Large intestine (tissue), 3 donors: ENCODE data around the gene SLCO1B1. TPM values are rescaled to one million over a fixed set of nuclear protein-coding genes. Genes with fewer than 3 reads are reported as not detected.

Source experiments
- DNase-seq, 2 donors: peaks; one replicate each; pipeline versions ENCODE4 v3.0.0 to v3.0.0-alpha.2; 2013
- H3K27ac ChIP-seq: one replicate; pipeline ENCODE4 v1.5.1; 2013; ENCODE audit warnings: low read length
- H3K27me3 ChIP-seq: 2 replicates; pipeline ENCODE4 v1.6.1; 2013; ENCODE audit warnings: low read length; ENCODE audit not compliant: control insufficient read depth, insufficient read depth
- H3K36me3 ChIP-seq: 2 replicates; pipeline ENCODE4 v1.6.1; 2013; ENCODE audit warnings: low read length; ENCODE audit not compliant: control insufficient read depth, insufficient read depth
- H3K4me1 ChIP-seq: one replicate; pipeline ENCODE4 v1.6.1; 2013; ENCODE audit warnings: low read length; ENCODE audit not compliant: control insufficient read depth, insufficient read depth
- H3K4me3 ChIP-seq: one replicate; pipeline ENCODE4 v1.5.1; 2013; ENCODE audit warnings: low read length
- H3K9me3 ChIP-seq: one replicate; pipeline ENCODE4 v1.6.1; 2013; ENCODE audit warnings: mild to moderate bottlenecking, low read depth, low read length, moderate library complexity; ENCODE audit not compliant: control insufficient read depth
- WGBS: methylation state at CpG from one replicate; pipeline ENCODE4 v1.1.5; 2013; ENCODE audit warnings: low lambda C conversion rate; ENCODE audit not compliant: insufficient coverage; 5-methylcytosine and 5-hydroxymethylcytosine counted together
- polyA plus RNA-seq: library from polyadenylated mRNA; unstranded; fragments of 120-200 nt; gene quantifications from one replicate; pipeline ENCODE4 v1.2.1, GENCODE V29; 2013

Gene SLCO1B1
- polyA plus RNA-seq, 1 donor: not detected

DNA sequence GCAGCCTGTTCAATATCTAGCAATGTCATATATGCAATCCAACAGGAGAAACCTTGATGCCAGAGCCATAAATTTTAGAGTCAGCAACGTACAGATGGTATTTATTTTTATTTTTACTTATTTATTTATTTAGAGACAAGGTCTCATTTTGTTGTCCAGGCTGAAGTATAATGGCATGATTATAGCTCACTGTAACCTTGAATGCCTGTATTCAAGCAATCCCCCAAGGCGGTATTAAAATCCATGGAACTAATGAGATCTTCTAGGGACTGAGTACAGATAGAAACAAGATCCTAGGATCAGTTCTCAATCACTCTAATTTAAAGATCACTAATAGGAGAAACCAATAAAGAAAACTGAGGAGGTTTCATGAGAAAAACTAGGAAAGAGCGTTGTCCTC, 89.3 kb downstream of the SLCO1B1 start:
- H3K4me3 ChIP-seq: no peak overlapping the region
- H3K27me3 ChIP-seq: no peaks in the 10 kb centered on the region
- no CpG with 5 or more reads among the region's 3 CpGs for WGBS
- no peaks in the 10 kb centered on the region for H3K36me3 ChIP-seq
- H3K9me3 ChIP-seq: no peaks in the 10 kb centered on the region
- no peak for DNase-seq
- H3K4me1 ChIP-seq: no peaks in the 10 kb centered on the region
- no peak overlapping the region for H3K27ac ChIP-seq

DNA sequence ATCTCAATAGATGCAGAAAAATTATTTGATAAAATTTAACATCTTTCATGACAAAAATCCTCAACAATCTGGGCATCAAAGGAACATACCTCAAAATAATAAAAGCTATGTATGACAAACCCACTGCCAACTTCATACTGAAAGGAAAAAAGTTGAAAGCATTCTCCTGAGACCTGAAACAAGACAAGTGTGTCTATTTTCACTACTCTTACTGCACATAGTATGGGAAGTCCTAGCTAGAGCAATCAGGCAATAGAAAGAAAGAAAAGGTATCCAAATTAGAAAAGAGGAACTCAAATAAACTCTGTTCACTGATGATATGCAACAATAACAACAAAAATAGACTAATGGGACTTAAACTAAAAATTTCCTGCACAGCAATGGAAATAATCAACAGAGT, 90.1 kb downstream of the SLCO1B1 start:
- no peak overlapping the region for H3K4me3 ChIP-seq
- H3K9me3 ChIP-seq: no peaks in the 10 kb centered on the region
- DNase-seq: no peak
- no peaks in the 10 kb centered on the region for H3K27me3 ChIP-seq
- no peaks in the 10 kb centered on the region for H3K36me3 ChIP-seq
- H3K4me1 ChIP-seq: no peaks in the 10 kb centered on the region
- H3K27ac ChIP-seq: no peak overlapping the region

DNA sequence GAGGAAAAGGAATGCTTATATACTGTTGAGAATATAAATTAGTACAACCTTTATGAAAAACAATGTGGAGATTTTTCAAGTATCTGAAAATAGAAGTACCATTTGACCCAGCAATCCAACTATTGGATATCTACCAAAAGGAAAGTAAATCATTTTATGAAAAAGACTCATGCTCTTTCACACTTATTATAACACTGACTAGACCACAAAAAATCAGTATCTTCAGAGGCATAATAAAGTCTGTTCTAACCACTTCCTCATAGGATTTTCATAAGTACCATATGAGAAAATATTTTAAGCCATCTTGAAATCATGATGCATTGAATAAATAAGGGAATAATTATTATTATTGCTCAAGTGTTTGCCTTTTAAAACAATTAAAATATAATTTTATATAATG, 90.8 kb downstream of the SLCO1B1 start:
- H3K27me3 ChIP-seq: no peaks in the 10 kb centered on the region
- no peak for DNase-seq
- H3K9me3 ChIP-seq: no peaks in the 10 kb centered on the region
- H3K36me3 ChIP-seq: no peaks in the 10 kb centered on the region
- H3K4me3 ChIP-seq: no peak overlapping the region
- H3K27ac ChIP-seq: no peak overlapping the region
- H3K4me1 ChIP-seq: no peaks in the 10 kb centered on the region

DNA sequence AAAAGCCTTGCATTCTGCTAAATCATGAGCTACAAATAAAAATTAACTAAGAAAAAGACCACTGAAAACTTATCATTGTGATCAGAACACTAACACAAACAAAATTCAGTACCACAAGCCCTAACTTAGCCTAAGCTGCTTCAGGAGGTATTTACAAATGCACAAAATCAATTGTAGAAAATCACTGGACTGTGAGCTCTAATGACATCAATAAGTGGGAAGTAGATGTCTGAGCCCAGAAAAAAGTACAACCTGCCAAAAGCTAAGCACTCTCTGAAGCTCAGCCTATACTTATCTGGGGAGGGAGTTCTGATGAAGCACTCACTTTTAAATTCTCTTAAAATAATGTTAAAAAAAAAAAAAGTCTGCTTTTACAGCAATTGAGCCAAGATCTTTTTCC, 92.9 kb downstream of the SLCO1B1 start:
- H3K27me3 ChIP-seq: no peaks in the 10 kb centered on the region
- H3K4me1 ChIP-seq: no peaks in the 10 kb centered on the region
- no peak overlapping the region for H3K4me3 ChIP-seq
- H3K9me3 ChIP-seq: no peaks in the 10 kb centered on the region
- H3K36me3 ChIP-seq: no peaks in the 10 kb centered on the region
- no peak for DNase-seq
- no peak overlapping the region for H3K27ac ChIP-seq

DNA sequence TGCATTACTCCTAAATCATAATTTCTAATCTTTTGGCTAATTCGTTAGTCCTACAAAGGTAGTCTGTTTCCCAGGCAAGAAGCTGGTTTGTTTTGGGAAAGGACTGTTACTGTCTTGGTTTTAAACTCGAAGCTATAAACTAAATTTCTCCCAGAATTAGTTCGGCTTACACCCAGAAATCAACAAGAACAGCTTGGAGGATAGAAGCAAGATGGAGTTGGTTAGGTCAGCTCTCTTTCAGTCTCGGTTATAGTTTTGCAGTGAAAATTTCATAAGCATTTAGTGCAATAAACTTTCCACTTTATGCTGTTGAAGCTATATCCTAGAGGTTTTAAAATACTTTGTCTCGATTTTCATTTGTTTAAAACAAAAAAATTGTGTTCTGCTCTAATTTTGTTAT, 103.4 kb downstream of the SLCO1B1 start:
- no peaks in the 10 kb centered on the region for H3K9me3 ChIP-seq
- H3K4me3 ChIP-seq: no peak overlapping the region
- no peak overlapping the region for H3K27ac ChIP-seq
- no peaks in the 10 kb centered on the region for H3K36me3 ChIP-seq
- no peaks in the 10 kb centered on the region for H3K27me3 ChIP-seq
- DNase-seq: no peak
- 85% methylated on average over 4 of the region's 5 CpGs for WGBS
- H3K4me1 ChIP-seq: no peaks in the 10 kb centered on the region

DNA sequence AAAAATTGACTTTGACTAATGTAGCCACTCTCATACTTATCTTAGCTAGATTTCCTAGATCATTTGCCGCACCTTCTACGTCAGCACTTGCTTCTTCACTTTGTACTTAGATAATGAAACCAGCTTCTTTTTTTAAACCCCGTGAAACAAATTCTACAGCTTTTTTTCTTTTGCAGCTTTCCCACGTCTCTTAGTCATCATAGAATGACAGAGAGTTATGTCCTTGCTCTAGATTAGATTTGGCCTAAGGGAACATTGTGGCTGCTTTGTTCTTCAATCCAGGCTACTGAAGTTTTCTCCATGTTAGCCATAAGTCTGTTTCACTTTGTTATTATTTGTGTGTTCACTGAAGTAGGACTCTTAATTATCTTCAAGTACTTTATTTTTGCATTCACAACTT, 108.9 kb downstream of the SLCO1B1 start:
- H3K36me3 ChIP-seq: no peaks in the 10 kb centered on the region
- no peak overlapping the region for H3K4me3 ChIP-seq
- no peak overlapping the region for H3K27ac ChIP-seq
- no peaks in the 10 kb centered on the region for H3K27me3 ChIP-seq
- no peaks in the 10 kb centered on the region for H3K4me1 ChIP-seq
- 69% methylated on average over 2 of the region's 4 CpGs for WGBS
- no peak for DNase-seq
- H3K9me3 ChIP-seq: no peaks in the 10 kb centered on the region

DNA sequence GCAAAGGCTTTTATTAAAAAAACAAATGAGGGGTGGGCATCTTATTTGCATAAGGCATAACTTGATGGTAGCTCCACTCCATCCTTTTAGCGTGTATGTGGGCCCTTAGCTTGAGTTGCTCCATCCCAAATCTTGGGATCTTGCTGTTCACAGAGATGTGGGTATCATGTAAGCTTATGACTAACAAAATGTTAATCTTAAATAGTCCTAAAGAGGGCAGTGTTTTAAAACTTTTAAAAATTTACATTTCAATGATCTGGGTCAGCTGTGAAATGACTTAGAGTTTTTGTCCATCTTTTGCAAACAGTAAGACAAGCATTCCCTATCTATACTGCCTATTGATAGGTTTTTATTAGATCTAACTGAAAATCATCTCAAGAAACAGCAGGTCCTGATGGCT, 117.7 kb downstream of the SLCO1B1 start:
- Histone ChIP-seq H3K4me3 (no peak overlapping the region), H3K4me1 (no peaks in the 10 kb centered on the region), H3K27ac (no peak overlapping the region), H3K27me3 (no peaks in the 10 kb centered on the region), H3K9me3 (no peaks in the 10 kb centered on the region), H3K36me3 (no peaks in the 10 kb centered on the region)
- WGBS: no CpG with 5 or more reads among the region's 1 CpG
- no peak for DNase-seq

DNA sequence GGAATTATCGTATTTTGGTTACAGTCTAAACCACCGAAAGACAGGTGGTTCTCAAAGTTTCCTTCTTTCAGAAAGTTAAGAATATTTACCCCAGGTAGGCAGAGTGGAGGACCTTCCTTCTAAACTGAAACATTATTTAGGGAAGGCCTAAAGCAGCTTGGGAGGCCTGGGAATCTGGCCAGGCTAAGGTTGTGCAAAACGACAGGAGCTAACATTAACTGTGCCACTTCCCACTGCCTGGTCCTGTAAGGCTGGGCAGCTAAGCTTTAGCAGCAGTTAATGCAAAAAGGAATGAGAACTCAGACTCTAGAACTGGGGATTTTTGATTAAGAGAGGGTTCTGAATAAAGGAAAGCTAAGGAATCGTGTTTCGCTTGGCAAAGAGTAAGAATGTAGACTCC, 121.1 kb downstream of the SLCO1B1 start:
- H3K27ac ChIP-seq: no peak overlapping the region
- H3K4me3 ChIP-seq: no peak overlapping the region
- H3K9me3 ChIP-seq: no peaks in the 10 kb centered on the region
- 100% methylated on average over 3 of the region's 5 CpGs for WGBS
- no peak for DNase-seq
- no peaks in the 10 kb centered on the region for H3K36me3 ChIP-seq
- no peaks in the 10 kb centered on the region for H3K27me3 ChIP-seq
- H3K4me1 ChIP-seq: no peaks in the 10 kb centered on the region

DNA sequence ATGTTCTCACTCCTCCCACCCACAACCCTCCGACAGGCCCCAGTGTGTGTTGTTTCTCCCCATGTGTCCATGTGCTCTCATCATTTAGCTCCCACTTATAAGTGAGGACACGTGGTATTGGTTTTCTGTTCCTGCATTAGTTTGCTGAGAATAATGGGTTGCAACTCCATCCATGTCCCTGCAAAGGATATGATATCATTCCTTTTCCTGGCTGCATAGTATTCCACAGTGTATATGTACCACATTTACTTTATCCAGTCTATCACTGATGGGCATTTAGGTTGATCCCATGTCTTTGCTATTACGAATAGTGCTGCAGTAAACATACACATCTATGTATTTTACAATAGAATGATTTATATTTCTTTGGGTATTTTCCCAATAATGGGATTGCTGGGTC, 126.2 kb downstream of the SLCO1B1 start:
- WGBS: no CpG with 5 or more reads among the region's 3 CpGs
- H3K27ac ChIP-seq: no peak overlapping the region
- H3K4me1 ChIP-seq: no peaks in the 10 kb centered on the region
- H3K4me3 ChIP-seq: no peak overlapping the region
- no peaks in the 10 kb centered on the region for H3K36me3 ChIP-seq
- DNase-seq: no peak
- H3K9me3 ChIP-seq: no peaks in the 10 kb centered on the region
- H3K27me3 ChIP-seq: no peaks in the 10 kb centered on the region

DNA sequence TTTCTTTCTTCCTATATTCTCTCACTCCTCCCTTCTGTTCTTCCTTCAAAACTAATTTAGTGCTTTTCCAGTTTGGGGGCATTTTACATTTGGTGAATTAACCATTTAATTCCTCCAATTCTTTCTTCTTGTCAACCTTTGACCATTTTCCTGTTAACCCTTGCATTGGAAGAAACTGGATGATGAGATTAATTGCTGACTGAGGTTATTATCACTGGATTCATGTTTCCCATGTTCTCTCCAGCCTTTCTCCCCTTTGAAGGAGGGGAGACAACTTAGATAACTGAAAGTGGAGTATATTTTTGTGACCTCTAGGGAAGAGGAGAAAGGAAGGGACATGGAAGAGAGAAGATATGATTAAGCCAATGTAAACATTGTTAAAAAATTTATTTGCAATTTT, 133.2 kb downstream of the SLCO1B1 start:
- Histone ChIP-seq H3K4me1 (no peaks in the 10 kb centered on the region), H3K27me3 (no peaks in the 10 kb centered on the region), H3K27ac (no peak overlapping the region), H3K36me3 (no peaks in the 10 kb centered on the region), H3K4me3 (no peak overlapping the region), H3K9me3 (no peaks in the 10 kb centered on the region)
- no peak for DNase-seq

DNA sequence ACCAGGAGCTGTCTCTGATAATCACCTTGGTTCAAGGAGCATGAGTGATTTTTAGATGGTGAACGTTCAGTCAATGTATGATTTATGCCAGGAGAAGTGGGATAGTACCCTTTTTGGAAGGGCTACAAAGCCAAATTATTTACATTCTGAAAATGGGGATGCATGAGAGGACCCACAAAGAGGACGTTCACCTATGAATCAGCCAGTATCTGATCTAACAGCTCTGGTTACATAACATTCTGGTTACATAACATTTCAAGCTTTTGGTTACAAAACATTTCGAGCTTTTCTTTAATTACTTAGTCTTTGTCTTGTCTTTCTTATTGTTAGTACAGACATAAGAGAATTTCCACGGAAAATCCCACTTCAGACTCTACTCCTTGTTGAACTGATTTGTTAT, 134.9 kb downstream of the SLCO1B1 start:
- WGBS: 83% methylated on average over 1 of the region's 4 CpGs
- no peaks in the 10 kb centered on the region for H3K9me3 ChIP-seq
- no peaks in the 10 kb centered on the region for H3K4me1 ChIP-seq
- H3K4me3 ChIP-seq: no peak overlapping the region
- no peak for DNase-seq
- H3K36me3 ChIP-seq: no peaks in the 10 kb centered on the region
- H3K27me3 ChIP-seq: no peaks in the 10 kb centered on the region
- H3K27ac ChIP-seq: no peak overlapping the region

DNA sequence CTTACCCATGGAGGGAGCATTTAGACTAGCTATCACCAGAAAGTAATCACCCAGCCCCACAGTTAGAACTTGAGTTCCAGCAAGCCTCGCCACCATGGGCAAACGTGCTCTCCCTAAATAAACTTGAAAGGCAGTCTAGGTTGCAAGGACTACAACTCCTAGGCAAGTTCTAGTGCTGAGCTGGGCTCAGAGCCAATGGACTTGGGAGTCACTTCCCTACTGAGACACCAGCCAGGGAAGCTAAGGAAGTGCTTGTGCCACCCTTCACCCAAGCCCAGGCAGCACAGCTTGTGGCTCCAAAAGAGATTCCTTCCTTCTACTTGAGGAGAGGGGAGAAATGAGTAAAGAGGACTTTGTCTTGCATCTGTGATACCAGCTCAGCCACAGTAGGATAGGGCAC, 145.8 kb downstream of the SLCO1B1 start:
- Histone ChIP-seq H3K4me3 (no peak overlapping the region), H3K27me3 (no peaks in the 10 kb centered on the region), H3K4me1 (no peaks in the 10 kb centered on the region), H3K9me3 (no peaks in the 10 kb centered on the region), H3K36me3 (no peaks in the 10 kb centered on the region), H3K27ac (no peak overlapping the region)
- no peak for DNase-seq
- WGBS: no CpG with 5 or more reads among the region's 2 CpGs
